Stimulated activated CD8-positive, alpha-beta memory T cell treated with anti-CD3 and anti-CD28 coated beads, Interleukin-12 subunit alpha, Interleukin-12 subunit beta, amount 100 ng/mL, for 4 hours (primary cell): Measurements from ENCODE around the gene KIRREL3.

Experiments
- DNase-seq: peaks from one replicate; pipeline ENCODE4 v3.0.0-alpha.2; 2020; ENCODE audit warnings: low read depth

The KIRREL3 gene

GRCh38 chr11:126781942-126782341 lies 218.6 kb downstream of the KIRREL3 start:
- DNase-seq: no peak

GRCh38 chr11:126776119-126776518 lies 224.5 kb downstream of the KIRREL3 start:
- DNase-seq: no peak

- no peak for DNase-seq
These were observed 228.3 kb downstream of the KIRREL3 start for GRCh38 chr11:126772267-126772666.

GRCh38 chr11:126768702-126769101 lies 231.9 kb downstream of the KIRREL3 start:
- no peak for DNase-seq

- no peak for DNase-seq
These were observed 234.1 kb downstream of the KIRREL3 start for GRCh38 chr11:126766440-126766839.

- no peak for DNase-seq
These were observed 235.4 kb downstream of the KIRREL3 start for GRCh38 chr11:126765196-126765595.

- no peak for DNase-seq
These were observed 236.3 kb downstream of the KIRREL3 start for GRCh38 chr11:126764231-126764630.

GRCh38 chr11:126756855-126757254 lies 243.7 kb downstream of the KIRREL3 start:
- no peak for DNase-seq

- no peak for DNase-seq
These were observed 244.1 kb downstream of the KIRREL3 start for GRCh38 chr11:126756421-126756820.

- no peak for DNase-seq
These were observed 245.0 kb downstream of the KIRREL3 start for GRCh38 chr11:126755526-126755925.

- no peak for DNase-seq
These were observed 245.8 kb downstream of the KIRREL3 start for GRCh38 chr11:126754591-126755426.

- DNase-seq: no peak
These were observed 246.6 kb downstream of the KIRREL3 start for GRCh38 chr11:126753990-126754389.

GRCh38 chr11:126751242-126751641 lies 249.3 kb downstream of the KIRREL3 start:
- no peak for DNase-seq

- no peak for DNase-seq
These were observed 251.8 kb downstream of the KIRREL3 start for GRCh38 chr11:126748793-126749192.

- DNase-seq: no peak
These were observed 252.3 kb downstream of the KIRREL3 start for GRCh38 chr11:126748100-126748791.

- DNase-seq: no peak
These were observed 253.3 kb downstream of the KIRREL3 start for GRCh38 chr11:126747315-126747714.

GRCh38 chr11:126746443-126746842 lies 254.1 kb downstream of the KIRREL3 start:
- no peak for DNase-seq

- DNase-seq: no peak
These were observed 255.9 kb downstream of the KIRREL3 start for GRCh38 chr11:126744699-126745098.

GRCh38 chr11:126743628-126744027 lies 256.9 kb downstream of the KIRREL3 start:
- DNase-seq: no peak

- DNase-seq: no peak
These were observed 258.0 kb downstream of the KIRREL3 start for GRCh38 chr11:126742582-126742981.

GRCh38 chr11:126740846-126741245 lies 259.7 kb downstream of the KIRREL3 start:
- DNase-seq: no peak

GRCh38 chr11:126739499-126740145 lies 260.9 kb downstream of the KIRREL3 start:
- DNase-seq: no peak
